ENCODE results near the gene CYP8B1. TPM values are rescaled to one million over a fixed set of nuclear protein-coding genes. Genes with fewer than 3 reads are reported as not detected.

The CYP8B1 gene
- total and polyA plus RNA-seq, 9 of the 15 experiments (the other 6 are each of a cell fraction or from before 2014, with no cell fraction given) = 0.04 TPM; not detected in 8

GRCh38 chr3:42923606-42924005, 47.9 kb upstream of the CYP8B1 start:
- Histone ChIP-seq H3K9me3 (replicated peaks; ENCODE audit: control insufficient read depth, insufficient read depth, low read depth, low read length) (no peaks in the 10 kb centered on the region), H3K4me1 (replicated peaks in 1 of 2; ENCODE audit: control insufficient read depth in 2 of 2, insufficient read depth in 2 of 2, low read length in 2 of 2) (no peaks in the 10 kb centered on the region), H3K79me2 (ENCODE audit: control insufficient read depth, insufficient read depth, low read length) (no peaks in the 10 kb centered on the region), H4K20me1 (replicated peaks; ENCODE audit: control insufficient read depth, insufficient read depth, low read length) (no peaks in the 10 kb centered on the region), H3K4me3 (no peak overlapping the region), H2AFZ (ENCODE audit: low read depth, low read length) (no peak overlapping the region), H3K9me1 (ENCODE audit: control insufficient read depth, insufficient read depth, low read length) (no peaks in the 10 kb centered on the region), H3K4me2 (ENCODE audit: insufficient read depth, low read length) (no peak overlapping the region), H3K27me3 (ENCODE audit: control insufficient read depth in 2 of 2, insufficient read depth in 2 of 2, low read length in 2 of 2) (peaks cover 3 to 7% of the 10 kb centered on the region in 2 experiments; a peak in 2 of 5 replicates), H3K9ac (ENCODE audit: insufficient read depth in 1 of 2, low read depth in 2 of 2, low read length in 2 of 2) (no peak overlapping the region), H3K36me3 (ENCODE audit: control insufficient read depth, insufficient read depth, low read length) (no peaks in the 10 kb centered on the region), H3K27ac (ENCODE audit: extremely low read depth, low read depth, low read length) (no peak overlapping the region)
- 3% methylated on average over 4 of the region's 4 CpGs for WGBS (ENCODE audit: insufficient coverage, low coverage, missing lambda C conversion rate)
- FAIRE-seq = no peak
- in situ Hi-C loops (cut with MboI) (no loop called here), intact Hi-C loops (cut with micrococcal nuclease) (no loop called here)
- DNase-seq (ENCODE audit: extremely low read depth in 1 of 4, low spot score in 3 of 4) = no peak
- no TSS peak for BruUV-seq (replicated peaks)
- POLR2A ChIA-PET = no interaction called here
- CTCF ChIA-PET (ENCODE audit: low intra/inter-chr PET ratio) = no interaction called here
- no peak for ATAC-seq
- TF ChIP-seq, protein P1, sequence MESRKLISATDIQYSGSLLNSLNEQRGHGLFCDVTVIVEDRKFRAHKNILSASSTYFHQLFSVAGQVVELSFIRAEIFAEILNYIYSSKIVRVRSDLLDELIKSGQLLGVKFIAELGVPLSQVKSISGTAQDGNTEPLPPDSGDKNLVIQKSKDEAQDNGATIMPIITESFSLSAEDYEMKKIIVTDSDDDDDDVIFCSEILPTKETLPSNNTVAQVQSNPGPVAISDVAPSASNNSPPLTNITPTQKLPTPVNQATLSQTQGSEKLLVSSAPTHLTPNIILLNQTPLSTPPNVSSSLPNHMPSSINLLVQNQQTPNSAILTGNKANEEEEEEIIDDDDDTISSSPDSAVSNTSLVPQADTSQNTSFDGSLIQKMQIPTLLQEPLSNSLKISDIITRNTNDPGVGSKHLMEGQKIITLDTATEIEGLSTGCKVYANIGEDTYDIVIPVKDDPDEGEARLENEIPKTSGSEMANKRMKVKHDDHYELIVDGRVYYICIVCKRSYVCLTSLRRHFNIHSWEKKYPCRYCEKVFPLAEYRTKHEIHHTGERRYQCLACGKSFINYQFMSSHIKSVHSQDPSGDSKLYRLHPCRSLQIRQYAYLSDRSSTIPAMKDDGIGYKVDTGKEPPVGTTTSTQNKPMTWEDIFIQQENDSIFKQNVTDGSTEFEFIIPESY (CRISPR knock-in tag; IDR thresholded peaks at IDR 0.05) = no peak
- TF ChIP-seq, protein P2, sequence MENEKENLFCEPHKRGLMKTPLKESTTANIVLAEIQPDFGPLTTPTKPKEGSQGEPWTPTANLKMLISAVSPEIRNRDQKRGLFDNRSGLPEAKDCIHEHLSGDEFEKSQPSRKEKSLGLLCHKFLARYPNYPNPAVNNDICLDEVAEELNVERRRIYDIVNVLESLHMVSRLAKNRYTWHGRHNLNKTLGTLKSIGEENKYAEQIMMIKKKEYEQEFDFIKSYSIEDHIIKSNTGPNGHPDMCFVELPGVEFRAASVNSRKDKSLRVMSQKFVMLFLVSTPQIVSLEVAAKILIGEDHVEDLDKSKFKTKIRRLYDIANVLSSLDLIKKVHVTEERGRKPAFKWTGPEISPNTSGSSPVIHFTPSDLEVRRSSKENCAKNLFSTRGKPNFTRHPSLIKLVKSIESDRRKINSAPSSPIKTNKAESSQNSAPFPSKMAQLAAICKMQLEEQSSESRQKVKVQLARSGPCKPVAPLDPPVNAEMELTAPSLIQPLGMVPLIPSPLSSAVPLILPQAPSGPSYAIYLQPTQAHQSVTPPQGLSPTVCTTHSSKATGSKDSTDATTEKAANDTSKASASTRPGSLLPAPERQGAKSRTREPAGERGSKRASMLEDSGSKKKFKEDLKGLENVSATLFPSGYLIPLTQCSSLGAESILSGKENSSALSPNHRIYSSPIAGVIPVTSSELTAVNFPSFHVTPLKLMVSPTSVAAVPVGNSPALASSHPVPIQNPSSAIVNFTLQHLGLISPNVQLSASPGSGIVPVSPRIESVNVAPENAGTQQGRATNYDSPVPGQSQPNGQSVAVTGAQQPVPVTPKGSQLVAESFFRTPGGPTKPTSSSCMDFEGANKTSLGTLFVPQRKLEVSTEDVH (IDR thresholded peaks at IDR 0.05; ENCODE audit: low read depth, partially characterized antibody) = no peak
- TF ChIP-seq ILK (tag; IDR thresholded peaks at IDR 0.05; ENCODE audit: borderline replicate concordance, low read depth) (no peak), SMARCB1 (IDR thresholded peaks at IDR 0.05; ENCODE audit: insufficient read length, low read depth) (no peak), PPARD (CRISPR knock-in tag; IDR thresholded peaks at IDR 0.05) (no peak), ZNF431 (CRISPR knock-in tag; IDR thresholded peaks at IDR 0.05) (no peak), PRPF4 (IDR thresholded peaks at IDR 0.05; ENCODE audit: insufficient read depth, low read depth, low read length, poor library complexity, severe bottlenecking) (no peak), NCOA6 (IDR thresholded peaks at IDR 0.05) (no peak), ARID3B (CRISPR knock-in tag; IDR thresholded peaks at IDR 0.05; ENCODE audit: borderline replicate concordance) (no peak), SFPQ (IDR thresholded peaks at IDR 0.05; ENCODE audit: low read depth, low read length) (no peak), ARID1B (IDR thresholded peaks at IDR 0.05) (no peak)
- TF ChIP-seq, protein P3, sequence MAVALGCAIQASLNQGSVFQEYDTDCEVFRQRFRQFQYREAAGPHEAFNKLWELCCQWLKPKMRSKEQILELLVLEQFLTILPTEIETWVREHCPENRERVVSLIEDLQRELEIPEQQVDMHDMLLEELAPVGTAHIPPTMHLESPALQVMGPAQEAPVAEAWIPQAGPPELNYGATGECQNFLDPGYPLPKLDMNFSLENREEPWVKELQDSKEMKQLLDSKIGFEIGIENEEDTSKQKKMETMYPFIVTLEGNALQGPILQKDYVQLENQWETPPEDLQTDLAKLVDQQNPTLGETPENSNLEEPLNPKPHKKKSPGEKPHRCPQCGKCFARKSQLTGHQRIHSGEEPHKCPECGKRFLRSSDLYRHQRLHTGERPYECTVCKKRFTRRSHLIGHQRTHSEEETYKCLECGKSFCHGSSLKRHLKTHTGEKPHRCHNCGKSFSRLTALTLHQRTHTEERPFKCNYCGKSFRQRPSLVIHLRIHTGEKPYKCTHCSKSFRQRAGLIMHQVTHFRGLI (CRISPR knock-in tag; IDR thresholded peaks at IDR 0.05) = no peak

Data from K562 (cell line).